GM21367 (cell line): ENCODE measurements around the gene PSEN1.
A peak's percentile ranks its signal among the peaks of the same experiment; 100 is the strongest.

Experiments
- ATAC-seq: cut with Tn5 transposase; IDR thresholded peaks from one replicate; pipeline ENCODE4 v1.9.1; 2021; ENCODE audit not compliant: unreplicated experiment

The PSEN1 gene

GRCh38 chr14:73266317-73266716 lies 130.0 kb downstream of the PSEN1 start:
- no peak for ATAC-seq

GRCh38 chr14:73267474-73267873 lies 131.2 kb downstream of the PSEN1 start:
- ATAC-seq = no peak

- ATAC-seq = peak; percentile 62
These were observed 133.6 kb downstream of the PSEN1 start for GRCh38 chr14:73269729-73270531.

- ATAC-seq = no peak
These were observed 136.1 kb downstream of the PSEN1 start for GRCh38 chr14:73272393-73272792.
